NT2/D1 (cell line): ENCODE results near the gene DDC.
"Not testable (repeated sequence)": the region's sequence is repeated elsewhere in the genome, so short reads cannot be mapped to it uniquely, and the experiment has no call there.

Source experiments
- SUZ12 ChIP-seq: IDR thresholded peaks from 2 replicates; pipeline ENCODE4 v1.6.1; 2011; ENCODE audit not compliant: insufficient read length, insufficient read depth; ENCODE audit errors: extremely low read depth
- ZNF274 ChIP-seq: IDR thresholded peaks from 2 replicates; pipeline ENCODE4 v1.6.1; 2011; ENCODE audit warnings: mild to moderate bottlenecking, low read depth, low read length

DNA sequence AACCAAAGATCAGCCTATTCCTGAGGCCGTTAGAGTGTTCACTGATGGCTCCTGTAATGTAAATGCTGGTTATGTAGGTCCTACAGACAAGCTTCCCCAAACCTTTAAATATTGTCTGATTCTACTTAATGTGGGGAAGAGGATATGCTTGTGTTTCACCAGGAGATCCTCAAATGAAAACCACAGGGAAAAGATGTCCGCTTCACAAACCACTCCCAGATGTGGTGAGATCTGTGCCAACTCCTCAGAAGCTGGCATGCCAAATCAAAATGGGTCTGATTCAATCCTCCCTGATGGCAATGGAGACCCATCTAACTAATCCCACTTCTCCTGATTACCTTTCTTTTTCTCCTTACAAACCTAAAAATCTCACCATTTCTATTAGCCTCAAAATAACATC lies 15.5 kb upstream of the DDC start:
- not testable (repeated sequence) for TF ChIP-seq SUZ12, ZNF274
